Stimulated activated naive B cell treated with anti-CD40 and anti-IgM and Interleukin-4, amounts not matched to agents 10 μg/mL and 1 μg/mL and 100 μg/mL, for 72 hours (primary cell): ENCODE data around the gene SBF1.

Experiments used
- ATAC-seq, 2 donors: fragments of 150-1000 bp; cut with Tn5 transposase; replicated peaks; 2 replicates each; pipeline ENCODE4 v1.10.0; 2021; ENCODE audit warnings: moderate library complexity in 1 of 2
- DNase-seq: peaks from one replicate; pipeline ENCODE4 v3.0.0; 2021
- H3K27ac Mint-ChIP-seq: one replicate; pipeline ENCODE4 v1.8.0; 2022; ENCODE audit warnings: mild to moderate bottlenecking, mixed read lengths
- H3K27me3 Mint-ChIP-seq, 2 donors: one replicate each; pipeline ENCODE4 v1.8.0; 2022; ENCODE audit warnings: mixed read lengths in 2 of 2
- H3K36me3 Mint-ChIP-seq, 2 donors: one replicate each; pipeline ENCODE4 v1.8.0; 2022; ENCODE audit warnings: mixed read lengths in 2 of 2, mild to moderate bottlenecking in 1 of 2
- H3K4me1 Mint-ChIP-seq, 2 donors: one replicate each; pipeline ENCODE4 v1.8.0; 2022; ENCODE audit warnings: mixed read lengths in 2 of 2, mild to moderate bottlenecking in 1 of 2
- H3K4me3 Mint-ChIP-seq, 2 donors: one replicate each; pipeline ENCODE4 v1.8.0; 2022; ENCODE audit warnings: mild to moderate bottlenecking in 2 of 2, mixed read lengths in 2 of 2, moderate library complexity in 1 of 2
- H3K9me3 Mint-ChIP-seq, 2 donors: one replicate each; pipeline ENCODE4 v1.8.0; 2022; ENCODE audit warnings: mixed read lengths in 2 of 2, mild to moderate bottlenecking in 1 of 2

The SBF1 gene

GRCh38 chr22:50483977-50484853 lies 9.4 kb upstream of the SBF1 start:
- no peak overlapping the region for H3K27ac Mint-ChIP-seq
- H3K36me3 Mint-ChIP-seq: no peaks in the 10 kb centered on the region
- H3K4me1 Mint-ChIP-seq: peaks cover 5 to 11% of the 10 kb centered on the region in 2 donors
- H3K27me3 Mint-ChIP-seq: peaks cover 5 to 15% of the 10 kb centered on the region in 2 donors
- DNase-seq (no peak), ATAC-seq (no peak)
- H3K4me3 Mint-ChIP-seq: no peak overlapping the region
- H3K9me3 Mint-ChIP-seq: no peaks in the 10 kb centered on the region

GRCh38 chr22:50483556-50483955 lies 8.7 kb upstream of the SBF1 start:
- Mint-ChIP-seq H3K4me1 (peaks cover 5 to 11% of the 10 kb centered on the region in 2 donors), H3K27ac (no peak overlapping the region), H3K4me3 (no peak overlapping the region), H3K9me3 (no peaks in the 10 kb centered on the region), H3K36me3 (no peaks in the 10 kb centered on the region), H3K27me3 (peaks cover 8 to 15% of the 10 kb centered on the region in 2 donors)
- ATAC-seq: no peak
- no peak for DNase-seq

DNA sequence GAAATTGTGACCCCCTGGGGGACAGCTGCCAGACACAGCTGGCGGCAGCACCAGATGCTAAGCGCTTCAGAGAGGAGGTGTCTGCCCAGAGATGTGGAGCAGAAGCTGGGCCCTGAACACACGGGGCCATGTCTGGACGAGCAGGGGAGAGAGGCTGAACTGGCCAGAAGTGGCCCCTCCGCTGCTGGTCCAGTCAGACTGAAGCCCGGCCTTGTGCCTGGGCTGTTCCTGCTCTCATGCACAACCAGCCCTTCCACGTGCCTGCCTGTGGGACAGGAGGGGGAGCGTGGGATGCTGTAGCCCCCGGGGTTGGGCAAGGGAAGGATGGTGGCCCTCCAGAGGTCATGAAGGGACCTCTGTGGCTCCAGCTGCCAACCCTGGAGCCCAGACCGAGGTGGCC lies 8.3 kb upstream of the SBF1 start:
- Mint-ChIP-seq H3K4me1 (peaks cover 5 to 11% of the 10 kb centered on the region in 2 donors), H3K36me3 (no peaks in the 10 kb centered on the region), H3K4me3 (peak overlapping the region in 1 of 2 donors; percentile 16), H3K9me3 (no peaks in the 10 kb centered on the region), H3K27me3 (peaks cover 9 to 15% of the 10 kb centered on the region in 2 donors), H3K27ac (peak overlapping the region; percentile 14)
- no peak for ATAC-seq
- DNase-seq: no peak

DNA sequence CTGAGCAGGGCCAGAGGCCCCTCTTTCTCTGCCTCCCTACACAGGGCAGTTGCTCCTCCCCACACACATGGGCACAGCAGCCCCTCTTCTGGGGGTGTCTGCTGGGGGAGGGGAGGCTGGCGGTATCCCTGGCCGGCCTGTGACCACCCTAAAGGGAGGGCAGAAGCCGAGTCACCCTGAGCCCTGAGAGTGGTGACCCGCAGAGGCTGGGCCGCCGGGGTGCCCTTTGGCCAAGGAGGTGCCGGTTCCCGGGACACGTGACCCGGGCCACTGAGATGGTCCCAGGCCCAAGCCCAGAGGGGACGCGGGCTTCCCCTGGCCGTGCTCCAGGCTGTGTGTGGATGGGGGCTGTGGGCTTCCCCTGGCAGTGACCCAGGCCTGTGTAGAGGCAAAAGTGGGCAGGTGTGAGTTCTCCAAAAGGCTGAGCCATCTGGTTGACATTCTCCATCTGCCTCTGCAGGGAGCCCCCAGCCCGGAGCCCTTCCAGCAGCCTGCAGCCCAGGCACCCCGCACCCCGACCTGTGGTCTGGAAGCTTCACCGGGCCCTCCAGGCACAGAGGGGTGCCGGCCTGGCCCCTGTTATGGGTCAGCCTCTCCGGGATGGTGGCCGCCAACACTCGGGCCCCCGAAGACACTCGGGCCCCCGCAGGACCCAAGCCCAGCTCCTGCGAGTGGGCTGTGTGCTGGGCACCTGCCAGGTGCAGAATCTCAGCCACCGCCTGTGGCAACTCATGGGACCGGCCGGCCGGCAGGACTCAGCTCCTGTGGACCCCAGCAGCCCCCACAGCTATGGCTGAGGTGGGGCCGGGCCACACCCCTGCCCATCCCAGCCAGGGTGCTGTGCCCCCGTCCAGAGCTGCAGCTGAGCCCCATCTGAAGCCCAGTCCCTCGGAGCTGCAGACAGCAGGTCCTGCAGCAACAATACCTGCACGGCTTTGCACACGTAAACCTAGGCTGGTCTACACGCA lies 7.6 kb upstream of the SBF1 start:
- Mint-ChIP-seq H3K27ac (peak overlapping the region; percentile 56), H3K36me3 (no peaks in the 10 kb centered on the region), H3K4me1 (peaks cover 5 to 11% of the 10 kb centered on the region in 2 donors), H3K9me3 (no peaks in the 10 kb centered on the region), H3K27me3 (peaks cover 9 to 15% of the 10 kb centered on the region in 2 donors), H3K4me3 (peak overlapping the region; percentile 73 to 78)
- ATAC-seq (peak; percentile 9 to 10), DNase-seq (no peak)

DNA sequence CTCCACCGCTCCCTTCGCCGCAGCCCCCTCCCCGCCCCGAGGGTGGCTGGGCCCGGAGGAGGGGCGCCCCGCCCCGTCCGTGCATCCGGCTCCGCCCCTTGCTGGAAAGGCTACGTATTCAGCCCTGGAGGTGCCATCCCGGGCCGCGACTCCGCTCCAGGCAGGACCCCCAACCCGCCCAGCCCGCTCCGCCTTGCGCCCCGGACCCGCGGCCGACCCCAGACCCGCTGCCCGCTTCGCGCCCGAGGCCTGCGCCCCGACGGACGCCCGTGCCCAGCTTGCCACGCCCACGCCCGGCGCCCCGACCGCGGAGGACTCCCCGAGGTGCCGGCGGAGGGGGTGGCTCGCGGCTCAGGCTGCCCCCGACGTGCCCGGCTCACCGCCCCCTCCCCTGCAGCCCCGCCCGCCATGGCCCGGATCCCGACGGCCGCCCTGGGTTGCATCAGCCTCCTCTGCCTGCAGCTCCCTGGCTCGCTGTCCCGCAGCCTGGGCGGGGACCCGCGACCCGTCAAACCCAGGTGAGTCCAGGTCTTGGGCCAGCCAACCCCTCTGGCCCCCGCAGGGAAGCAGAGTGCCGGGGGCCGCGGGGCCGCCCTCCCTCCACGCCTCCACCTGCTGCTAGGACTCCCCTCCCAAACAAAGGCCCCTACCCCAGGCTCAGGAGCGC lies 6.7 kb upstream of the SBF1 start, which contains the start of gene ADM2:
Gene ADM2 (plus strand): TSS at position 104 of the 667 bp plus-strand sequence. CDS start 305 bp downstream, at position 409.
- ATAC-seq: peak; percentile 73 to 76
- DNase-seq: no peak
- Mint-ChIP-seq H3K9me3 (no peaks in the 10 kb centered on the region), H3K4me1 (peaks cover 12 to 14% of the 10 kb centered on the region in 2 donors), H3K27ac (peak within 1 kb of the TSS; percentile 56), H3K27me3 (peaks cover 9 to 15% of the 10 kb centered on the region in 2 donors), H3K4me3 (peak within 1 kb of the TSS; percentile 73 to 78), H3K36me3 (no peaks in the 10 kb centered on the region)

GRCh38 chr22:50481045-50481439 lies 6.2 kb upstream of the SBF1 start:
- Mint-ChIP-seq H3K36me3 (no peaks in the 10 kb centered on the region), H3K27me3 (peaks cover 9 to 15% of the 10 kb centered on the region in 2 donors), H3K27ac (no peak overlapping the region), H3K4me1 (peaks cover 12 to 14% of the 10 kb centered on the region in 2 donors), H3K9me3 (no peaks in the 10 kb centered on the region), H3K4me3 (peak overlapping the region; percentile 35 to 57)
- DNase-seq: no peak
- ATAC-seq: no peak

DNA sequence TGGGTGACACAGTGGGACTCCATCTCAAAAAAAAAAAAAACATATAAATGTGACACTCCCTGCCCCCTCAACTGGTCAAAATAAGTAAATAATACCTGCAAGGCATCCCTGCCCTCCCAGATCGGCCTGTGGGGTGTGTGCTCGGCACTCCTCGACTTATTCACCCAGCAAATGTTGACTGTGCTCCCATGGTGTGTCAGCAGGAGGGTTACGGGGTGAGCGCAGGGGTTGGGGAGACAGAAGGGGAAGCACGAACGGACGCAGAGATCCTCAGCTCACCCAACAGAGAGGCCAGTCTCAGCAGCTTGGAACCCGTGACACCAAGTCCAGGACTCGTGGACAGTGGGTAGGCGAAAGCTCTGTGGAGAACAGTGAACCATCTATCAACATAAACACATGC lies 4.9 kb upstream of the SBF1 start:
- ATAC-seq (no peak), DNase-seq (no peak)
- Mint-ChIP-seq H3K27ac (no peak overlapping the region), H3K27me3 (peaks cover 9 to 15% of the 10 kb centered on the region in 2 donors), H3K36me3 (no peaks in the 10 kb centered on the region), H3K4me3 (no peak overlapping the region), H3K4me1 (peaks cover 18 to 20% of the 10 kb centered on the region in 2 donors), H3K9me3 (no peaks in the 10 kb centered on the region)

DNA sequence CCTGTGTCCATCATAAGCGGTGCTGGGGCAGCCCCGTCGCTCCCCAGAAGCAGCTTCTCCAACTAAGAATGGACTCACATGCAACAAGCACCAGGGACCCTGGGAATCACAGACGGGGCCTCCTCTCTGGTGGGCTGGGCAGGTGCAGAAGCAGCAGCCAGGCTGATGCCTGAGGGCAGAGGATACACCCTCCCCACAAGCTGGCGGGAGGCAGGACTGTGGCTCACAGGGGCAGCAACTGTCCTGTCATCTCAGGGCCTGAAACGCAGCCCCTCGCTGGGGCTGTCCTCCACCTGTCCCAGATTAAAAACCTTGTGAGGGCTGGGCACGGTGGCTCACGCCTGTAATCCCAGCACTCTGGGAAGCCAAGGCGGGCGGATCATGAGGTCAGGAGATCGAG lies 3.1 kb upstream of the SBF1 start:
- DNase-seq (no peak), ATAC-seq (no peak)
- H3K4me1 Mint-ChIP-seq: peaks cover 27 to 34% of the 10 kb centered on the region in 2 donors
- no peak overlapping the region for H3K4me3 Mint-ChIP-seq
- H3K27ac Mint-ChIP-seq: no peak overlapping the region
- H3K27me3 Mint-ChIP-seq: peaks cover 9 to 15% of the 10 kb centered on the region in 2 donors
- H3K36me3 Mint-ChIP-seq: peaks cover 0 to 5% of the 10 kb centered on the region in 2 donors
- H3K9me3 Mint-ChIP-seq: no peaks in the 10 kb centered on the region

DNA sequence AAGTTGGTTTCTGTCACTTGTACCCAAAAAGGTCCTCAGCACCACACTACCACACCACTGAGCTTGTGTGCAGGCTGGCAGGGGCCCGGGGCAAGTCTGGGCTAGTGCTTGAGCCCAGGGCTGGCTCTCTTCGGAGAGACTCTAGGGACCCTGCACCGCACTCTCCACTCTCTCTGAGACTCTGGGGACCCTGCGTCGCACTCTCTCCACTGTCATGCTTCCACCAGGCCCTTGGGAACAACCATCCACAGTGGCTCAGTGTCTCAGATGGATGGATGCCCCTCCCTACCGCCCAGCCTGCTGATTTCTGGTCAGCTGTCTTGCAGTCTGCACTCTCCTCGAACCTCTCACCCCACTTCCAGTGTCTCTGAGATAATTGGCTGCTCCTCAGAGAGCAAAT lies 2.0 kb upstream of the SBF1 start:
- Mint-ChIP-seq H3K4me1 (peaks cover 33 to 41% of the 10 kb centered on the region in 2 donors), H3K4me3 (peak overlapping the region; percentile 4 to 49), H3K36me3 (peaks cover 0 to 7% of the 10 kb centered on the region in 2 donors), H3K27ac (peak overlapping the region; percentile 68), H3K9me3 (no peaks in the 10 kb centered on the region), H3K27me3 (peaks cover 9 to 15% of the 10 kb centered on the region in 2 donors)
- ATAC-seq: no peak
- no peak for DNase-seq

DNA sequence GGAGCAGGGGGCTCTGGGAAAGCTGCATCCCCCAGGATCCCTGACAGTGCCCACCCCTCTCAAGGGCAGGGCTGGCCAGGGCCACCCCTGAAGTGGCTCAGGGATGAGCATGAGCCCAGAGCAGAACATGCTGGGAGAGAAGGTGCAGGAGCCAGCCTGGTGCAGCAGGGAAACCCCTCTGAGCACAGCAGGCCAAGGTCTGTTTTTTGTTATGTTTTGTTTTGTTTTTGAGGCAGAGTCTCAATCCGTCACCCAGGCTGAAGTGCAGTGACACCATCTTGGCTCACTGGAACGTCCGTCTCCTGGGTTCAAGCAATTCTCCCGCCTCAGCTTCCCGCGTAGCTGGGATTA lies 792 bp upstream of the SBF1 start:
- no peak for ATAC-seq
- DNase-seq: no peak
- H3K4me1 Mint-ChIP-seq: peaks cover 45 to 52% of the 10 kb centered on the region in 2 donors
- peaks cover 1 to 7% of the 10 kb centered on the region in 2 donors for H3K36me3 Mint-ChIP-seq
- H3K27ac Mint-ChIP-seq: peak overlapping the region; percentile 67
- peaks cover 9 to 12% of the 10 kb centered on the region in 2 donors for H3K27me3 Mint-ChIP-seq
- H3K4me3 Mint-ChIP-seq: peak overlapping the region; percentile 83 to 88
- no peaks in the 10 kb centered on the region for H3K9me3 Mint-ChIP-seq

- ATAC-seq: no peak
- Mint-ChIP-seq H3K27me3 (peaks cover 0 to 4% of the 10 kb centered on the region in 2 donors), H3K27ac (peak overlapping the region; percentile 89), H3K4me1 (peaks cover 56 to 67% of the 10 kb centered on the region in 2 donors), H3K36me3 (peaks cover 1 to 7% of the 10 kb centered on the region in 2 donors), H3K9me3 (no peaks in the 10 kb centered on the region), H3K4me3 (peak overlapping the region; percentile 88 to 93)
- DNase-seq: no peak
Observed at GRCh38 chr22:50473855-50474671, 772 bp downstream of the SBF1 start.

GRCh38 chr22:50473088-50473487 lies 1.7 kb downstream of the SBF1 start:
- peaks cover 1 to 11% of the 10 kb centered on the region in 2 donors for H3K36me3 Mint-ChIP-seq
- no peaks in the 10 kb centered on the region for H3K27me3 Mint-ChIP-seq
- peak overlapping the region; percentile 56 for H3K27ac Mint-ChIP-seq
- no peak for DNase-seq
- H3K9me3 Mint-ChIP-seq: no peaks in the 10 kb centered on the region
- peak overlapping the region; percentile 88 to 93 for H3K4me3 Mint-ChIP-seq
- peaks cover 63 to 77% of the 10 kb centered on the region in 2 donors for H3K4me1 Mint-ChIP-seq
- no peak for ATAC-seq

- peaks cover 67 to 78% of the 10 kb centered on the region in 2 donors for H3K4me1 Mint-ChIP-seq
Observed at GRCh38 chr22:50471962-50472361, 2.9 kb downstream of the SBF1 start.

More at GRCh38 chr22:50471962-50472361, 2.9 kb downstream of the SBF1 start:
- ATAC-seq (no peak), DNase-seq (no peak)
- Mint-ChIP-seq H3K4me3 (no peak overlapping the region), H3K9me3 (no peaks in the 10 kb centered on the region), H3K27ac (no peak overlapping the region), H3K27me3 (no peaks in the 10 kb centered on the region), H3K36me3 (peaks cover 2 to 15% of the 10 kb centered on the region in 2 donors)
